Left lobe of liver (tissue), 2 donors: Measurements from ENCODE around the gene TSPAN3. TPM values are rescaled to one million over a fixed set of nuclear protein-coding genes. Genes with fewer than 3 reads are reported as not detected.

ENCODE experiments used
- ATAC-seq: fragments of 200-7000 bp; cut with Tn5 transposase; one replicate; pipeline ENCODE4 v1.9.1; 2020; ENCODE audit warnings: mild to moderate bottlenecking, moderate library complexity
- DNase-seq: peaks from one replicate; pipeline ENCODE4 v3.0.0-alpha.2; 2020; ENCODE audit warnings: low spot score
- total RNA-seq: library from RNA; stranded (reverse); gene quantifications from one replicate; pipeline ENCODE4 v1.2.1, GENCODE V29; 2021
- donor health status: DM: no; HTN: no; CAD: no; lungs with moderate emphysema.
- donor health status: DM: no; HTN: yes; CAD: no.

TSPAN3 gene
- total RNA-seq, 1 donor from 2014 or later = 75.2 TPM

DNA sequence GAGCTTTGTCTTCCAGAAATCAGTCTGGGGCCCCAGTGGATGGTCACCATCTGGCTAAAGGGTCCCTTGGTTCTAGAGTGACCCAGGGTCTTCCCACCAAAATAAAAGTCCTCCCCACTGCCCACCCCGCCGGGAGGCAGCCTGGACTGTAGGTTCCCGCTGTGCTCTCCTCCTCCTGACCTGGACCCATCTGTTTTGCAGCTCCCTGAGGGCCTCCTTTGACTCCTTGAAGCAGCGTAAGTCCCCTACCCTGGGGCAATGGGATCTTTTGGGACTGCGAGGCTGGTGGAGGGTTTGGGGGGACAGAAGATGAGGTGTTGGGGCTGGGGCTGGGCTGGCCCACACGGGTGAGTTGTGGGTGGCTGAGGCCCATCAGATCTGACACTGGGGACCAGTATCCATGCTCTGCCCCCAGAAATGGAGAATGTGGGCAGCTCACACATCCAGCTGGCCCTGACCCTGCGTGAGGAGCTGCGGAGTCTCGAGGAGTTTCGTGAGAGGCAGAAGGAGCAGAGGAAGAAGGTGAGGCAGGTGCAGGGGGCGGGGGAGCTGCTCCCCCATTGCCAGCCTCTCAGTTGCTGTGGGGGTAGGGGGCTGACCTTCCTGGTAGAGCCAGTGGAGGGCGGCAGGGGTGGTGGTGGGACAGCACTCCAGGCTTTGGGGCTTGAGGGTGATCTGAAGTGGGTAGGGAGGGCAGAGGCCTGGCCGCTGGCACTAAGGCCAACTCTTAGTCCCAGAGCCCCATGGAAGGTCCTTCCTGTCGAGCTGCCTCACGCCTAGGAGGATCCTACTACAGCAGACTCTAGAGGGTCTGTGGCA lies 45.6 kb downstream of the TSPAN3 start:
- ATAC-seq (no peak), DNase-seq (peak; percentile 39)

GRCh38 chr15:77024273-77025082 lies 46.4 kb downstream of the TSPAN3 start:
- peak; percentile 62 for DNase-seq
- ATAC-seq = peak; percentile 83

DNA sequence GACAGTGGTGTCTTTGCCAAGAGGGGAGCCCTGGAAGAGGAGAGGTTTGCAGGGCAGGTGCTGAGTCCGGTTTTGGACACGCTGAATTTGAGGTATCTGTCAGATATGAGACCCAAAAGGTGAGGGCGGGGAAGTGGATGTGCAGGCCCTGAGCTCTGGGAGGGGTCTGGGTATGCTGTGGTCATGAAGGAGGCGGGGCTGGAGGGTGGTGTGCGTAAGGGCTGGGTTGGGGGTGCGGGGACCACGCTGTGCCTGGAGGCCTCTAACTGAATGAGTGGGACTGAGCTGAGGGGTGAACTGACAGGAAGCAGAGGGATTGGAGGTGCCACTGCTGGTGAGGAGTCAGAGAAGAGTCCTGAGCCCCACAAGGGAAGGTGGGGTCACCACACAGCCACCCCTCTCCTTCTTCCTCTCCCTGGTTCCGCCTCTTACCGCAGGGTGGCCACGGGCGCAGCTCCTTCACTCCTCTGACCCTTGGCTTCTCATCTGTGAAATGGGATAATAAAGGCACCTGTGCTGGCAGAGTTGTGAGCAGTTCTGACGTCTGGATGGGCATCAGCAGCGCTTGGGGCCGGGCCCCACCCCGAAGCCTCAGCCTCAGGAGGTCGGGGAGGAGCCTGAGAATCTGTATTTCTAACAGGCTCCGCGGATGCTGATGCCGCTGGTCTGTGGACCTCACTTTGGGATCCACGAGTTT lies 47.2 kb downstream of the TSPAN3 start:
- ATAC-seq = no peak
- DNase-seq = no peak

GRCh38 chr15:77022646-77023575 lies 48.0 kb downstream of the TSPAN3 start:
- ATAC-seq = no peak
- no peak for DNase-seq

DNA sequence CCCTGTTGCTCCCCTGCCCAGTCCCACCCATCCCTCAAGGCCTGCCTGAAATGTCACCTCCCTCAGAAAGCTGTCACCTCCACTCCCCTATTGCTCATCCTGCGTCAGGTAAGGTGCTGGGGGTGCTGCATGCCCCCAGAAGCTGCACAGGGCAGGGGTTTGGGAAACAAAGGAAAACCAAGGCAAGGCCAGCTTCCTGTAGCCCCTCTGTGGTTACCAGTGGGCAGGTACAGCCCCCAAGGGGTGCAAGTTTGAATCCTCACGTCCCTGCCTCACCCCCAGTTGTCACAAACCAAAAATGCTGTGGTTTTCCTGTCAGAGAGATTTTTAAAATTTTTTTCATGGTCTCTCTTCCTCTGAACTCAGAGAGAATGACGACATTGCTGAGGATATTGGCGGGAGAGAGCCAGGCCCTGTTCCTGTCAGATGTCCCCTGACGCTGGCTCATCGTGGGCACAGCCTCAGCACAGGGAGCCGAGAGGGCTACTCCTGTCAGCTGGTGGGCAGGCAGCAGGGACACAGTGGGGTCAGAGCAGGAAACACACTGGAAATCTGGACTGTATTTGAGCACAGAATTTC lies 49.0 kb downstream of the TSPAN3 start:
- ATAC-seq = no peak

GRCh38 chr15:77021088-77021481 lies 49.8 kb downstream of the TSPAN3 start:
- DNase-seq (no peak), ATAC-seq (no peak)

More for the DNA sequence above, 49.0 kb downstream of the TSPAN3 start:
- no peak for DNase-seq

- no peak for ATAC-seq
- DNase-seq = no peak
Observed at GRCh38 chr15:77020348-77021087, 50.4 kb downstream of the TSPAN3 start.

GRCh38 chr15:77019521-77020331 lies 51.2 kb downstream of the TSPAN3 start:
- ATAC-seq = no peak
- no peak for DNase-seq

DNA sequence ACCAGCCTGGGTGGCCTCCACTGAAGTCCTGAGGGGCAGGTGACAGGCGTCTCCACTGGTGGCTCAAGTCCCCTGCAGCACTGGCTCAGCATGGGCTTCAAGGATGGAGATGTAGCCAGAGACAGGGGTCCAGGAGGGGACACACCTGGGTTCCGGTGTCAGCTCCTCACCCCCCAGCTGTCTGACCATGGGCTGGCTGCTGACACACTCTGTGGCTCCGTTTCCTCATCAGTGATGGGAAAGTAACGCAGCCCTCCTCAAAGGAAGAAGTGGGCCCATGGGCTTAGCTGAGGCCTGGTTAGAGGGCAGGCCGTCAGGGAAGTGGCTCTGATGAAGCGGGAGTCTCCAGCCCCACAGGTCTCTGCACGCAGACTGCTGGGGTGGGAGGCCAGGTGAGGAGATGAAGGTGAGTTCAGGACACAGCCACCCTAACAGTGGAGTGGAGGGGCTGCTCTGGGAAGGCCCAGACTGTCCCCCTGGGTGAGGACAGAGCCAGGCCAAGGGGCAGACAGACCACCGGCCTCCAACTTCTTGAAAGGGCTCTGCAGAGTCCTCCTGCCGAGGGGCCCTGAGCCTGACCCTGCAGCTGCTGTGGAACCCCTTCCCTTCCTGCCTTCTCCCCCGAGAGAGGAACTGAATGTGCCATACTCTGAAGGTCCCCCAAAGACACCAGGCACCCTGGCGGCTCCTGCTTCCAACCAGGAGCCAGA lies 52.0 kb downstream of the TSPAN3 start:
- no peak for ATAC-seq

DNA sequence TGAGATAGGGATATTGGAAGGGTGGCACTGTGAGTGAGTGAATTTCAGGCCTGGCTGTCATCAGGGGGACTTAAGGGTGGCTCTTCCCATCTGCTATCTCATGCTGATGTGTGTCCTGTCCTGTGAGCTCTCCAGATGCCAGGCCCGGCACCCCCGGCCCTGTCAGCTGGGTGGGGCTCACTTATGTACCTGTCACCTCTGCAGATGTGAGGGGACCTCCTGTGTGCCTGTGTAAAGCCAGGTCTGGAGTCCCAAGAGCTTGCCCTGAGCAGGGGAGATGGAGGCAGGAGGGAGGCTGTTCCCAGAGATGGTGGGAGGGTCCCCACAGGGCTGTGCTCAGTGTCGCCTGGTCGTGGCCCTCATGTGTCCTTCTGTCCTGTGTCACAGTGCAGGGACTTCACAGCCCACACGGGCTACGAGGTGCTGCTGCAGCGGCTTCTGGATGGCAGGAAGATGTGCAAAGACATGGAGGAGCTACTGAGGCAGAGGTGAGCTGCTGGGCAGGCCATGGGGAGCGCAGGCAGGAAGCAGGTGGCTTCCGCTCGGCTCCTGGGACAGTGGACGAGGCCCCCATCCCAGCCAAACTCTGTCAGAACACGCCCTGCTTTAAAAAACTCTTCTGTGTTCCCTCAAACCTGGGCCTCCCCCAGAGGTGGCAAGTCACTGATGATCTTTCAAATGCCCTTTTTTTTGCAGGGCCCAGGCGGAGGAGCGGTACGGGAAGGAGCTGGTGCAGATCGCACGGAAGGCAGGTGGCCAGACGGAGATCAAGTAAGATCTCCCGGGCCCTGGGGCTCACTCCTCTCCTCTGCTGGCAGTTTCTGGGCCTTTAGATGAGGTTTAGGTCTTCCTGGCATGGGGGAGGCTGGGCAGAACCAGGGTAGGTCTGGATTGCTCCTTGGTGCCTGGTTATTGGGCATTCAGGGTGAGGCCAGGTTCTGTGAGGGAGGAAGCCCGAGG lies 52.9 kb downstream of the TSPAN3 start:
- DNase-seq = no peak
- no peak for ATAC-seq

More for the DNA sequence above, 52.0 kb downstream of the TSPAN3 start:
- DNase-seq = no peak

- no peak for DNase-seq
Observed at GRCh38 chr15:77017091-77017660, 53.7 kb downstream of the TSPAN3 start.

GRCh38 chr15:77016321-77016695 lies 54.6 kb downstream of the TSPAN3 start:
- ATAC-seq = no peak
- DNase-seq = no peak

More at GRCh38 chr15:77017091-77017660, 53.7 kb downstream of the TSPAN3 start:
- ATAC-seq = no peak

DNA sequence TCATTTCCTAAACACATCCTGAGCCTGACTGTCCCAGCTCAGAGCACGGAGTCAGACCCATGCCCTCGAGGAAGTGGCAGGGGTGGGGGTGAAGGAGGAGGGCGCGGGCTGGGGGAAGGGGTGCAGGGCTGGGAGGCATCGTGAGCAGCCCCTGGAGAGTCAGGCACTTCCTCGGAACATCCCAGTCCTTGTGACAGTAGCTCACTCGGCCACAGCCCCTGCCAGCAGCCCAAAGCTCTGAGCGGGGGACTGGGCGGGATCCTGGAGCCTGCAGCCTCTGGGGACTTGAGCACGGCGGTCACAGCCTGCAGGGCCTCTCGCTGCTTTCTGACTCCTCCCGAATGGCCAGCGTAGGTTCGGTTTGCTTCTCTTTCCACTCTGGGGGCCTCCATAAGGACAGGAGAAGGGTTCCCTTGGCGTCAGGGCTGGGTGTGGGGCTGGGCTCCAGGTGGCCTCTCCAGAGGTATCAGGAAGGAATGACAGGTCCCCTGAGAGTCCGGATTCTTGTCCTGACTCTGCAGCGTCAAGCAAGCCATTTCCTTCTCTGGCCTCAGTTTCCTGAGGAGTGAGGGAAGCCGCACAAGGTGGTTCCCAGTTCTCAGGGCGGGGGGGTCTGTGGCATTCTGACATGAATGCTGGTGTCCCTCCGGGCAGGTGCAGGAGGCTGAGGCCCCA lies 55.1 kb downstream of the TSPAN3 start:
- DNase-seq (no peak), ATAC-seq (no peak)

DNA sequence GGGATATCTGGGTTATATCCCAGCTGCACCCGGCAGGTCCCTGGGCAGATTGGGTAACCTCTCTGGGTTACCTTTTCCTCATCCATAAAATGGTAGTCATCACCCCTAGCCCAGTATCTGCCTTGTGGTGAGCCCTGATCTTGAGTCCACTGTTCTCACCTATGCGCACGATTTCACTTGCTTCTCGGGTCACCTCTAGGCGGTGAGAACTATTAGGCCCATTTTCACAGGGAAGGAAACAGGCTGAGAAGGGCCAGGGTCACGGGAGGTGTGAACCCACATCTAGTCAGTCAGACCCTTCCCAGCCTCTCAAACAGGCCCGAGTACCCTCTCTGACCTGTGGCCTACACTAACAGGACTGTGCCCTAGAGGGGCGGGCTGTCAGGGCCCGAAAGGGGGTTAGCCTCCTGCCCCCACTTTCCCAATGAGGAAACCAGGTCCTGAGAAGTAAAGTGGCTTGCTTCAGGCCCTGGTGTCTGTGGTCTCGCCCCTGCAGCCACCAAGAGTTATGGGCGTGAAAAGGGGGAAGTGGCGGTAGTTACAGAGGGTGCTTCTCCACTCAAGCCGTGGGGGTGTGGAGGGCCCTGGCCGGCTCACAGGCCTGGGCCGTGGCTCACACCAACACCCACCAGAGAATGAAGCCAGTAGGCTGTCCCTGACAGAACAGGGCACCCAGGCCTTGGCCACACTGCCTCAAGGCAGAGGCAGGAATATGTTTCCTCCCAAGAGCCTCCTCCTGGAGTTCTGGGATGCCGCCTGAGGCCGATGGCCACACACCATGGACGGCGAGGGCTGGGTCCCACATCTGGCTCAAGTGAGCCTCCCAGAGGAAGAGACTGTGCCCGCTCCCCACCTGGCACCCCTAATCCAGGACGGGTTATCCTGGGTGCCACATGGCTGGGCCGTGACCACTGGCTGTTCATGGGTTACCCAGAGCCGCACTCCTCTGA lies 56.5 kb downstream of the TSPAN3 start:
- ATAC-seq (peak; percentile 32), DNase-seq (no peak)

GRCh38 chr15:77013776-77014131 lies 57.2 kb downstream of the TSPAN3 start:
- ATAC-seq = no peak
- DNase-seq = no peak
